ENCODE data around the gene RAB11A. TPM values are rescaled to one million over a fixed set of nuclear protein-coding genes. Genes with fewer than 3 reads are reported as not detected.

The RAB11A gene
- 100 to 1,000 TPM; 171 to 181 TPM for total RNA-seq

DNA sequence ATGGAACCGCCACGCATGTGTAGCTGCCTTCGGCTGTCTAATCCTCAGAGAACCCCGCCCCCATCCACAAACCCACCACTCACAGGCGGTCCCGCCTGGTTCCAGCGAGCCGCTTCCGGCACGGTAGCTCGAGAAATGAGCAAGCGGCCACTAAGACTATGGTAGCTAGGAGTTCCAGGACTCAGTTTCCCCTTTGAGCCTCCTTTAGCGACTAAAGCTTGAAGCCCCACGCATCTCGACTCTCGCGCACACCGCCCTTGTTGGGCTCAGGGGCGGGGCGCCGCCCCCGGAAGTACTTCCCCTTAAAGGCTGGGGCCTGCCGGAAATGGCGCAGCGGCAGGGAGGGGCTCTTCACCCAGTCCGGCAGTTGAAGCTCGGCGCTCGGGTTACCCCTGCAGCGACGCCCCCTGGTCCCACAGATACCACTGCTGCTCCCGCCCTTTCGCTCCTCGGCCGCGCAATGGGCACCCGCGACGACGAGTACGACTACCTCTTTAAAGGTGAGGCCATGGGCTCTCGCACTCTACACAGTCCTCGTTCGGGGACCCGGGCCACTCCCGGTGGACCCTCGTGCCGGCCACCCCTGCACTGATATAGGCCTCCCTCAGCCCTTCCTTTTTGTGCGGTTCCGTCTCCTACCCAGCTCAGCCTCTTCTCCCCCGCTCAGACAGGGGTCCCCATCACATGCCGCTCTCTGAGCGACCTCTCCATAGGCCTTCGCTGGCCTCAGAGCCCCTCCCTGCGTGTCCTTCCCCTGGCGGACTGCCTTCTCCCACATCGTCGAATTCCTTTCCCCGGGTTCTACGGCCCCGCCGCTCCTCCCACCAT lies at the start of gene RAB11A:
Gene RAB11A (plus strand): TSS at position 366 of the 828 bp plus-strand sequence. CDS start 95 bp downstream, at position 461.
- Mint-ChIP-seq H3K27ac (peak within 1 kb of the TSS; percentile 96), H3K4me1 (ENCODE audit: low read depth) (peaks cover 26% of the 10 kb centered on the region), H3K27me3 (peaks cover 4% of the 10 kb centered on the region), H3K9me3 (peaks cover 4% of the 10 kb centered on the region), H3K4me3 (peak within 1 kb of the TSS; percentile 96), H3K36me3 (peaks cover 11% of the 10 kb centered on the region)
- intact Hi-C loops (cut with micrococcal nuclease) = loop anchor here (5.0 kb wide), 4 partner anchors 42 to 633 kb away; partner anchors contain the start of genes DENND4A, DIS3L and RPL4
- ChIA-PET CTCF (interaction anchor here (0.6 to 2.2 kb wide), 18 partner anchors 9 to 629 kb away, joined by 3 to 19 read pairs (median 3); partner anchors contain the start of genes DENND4A and INTS14), POLR2A (interaction anchor here (0.6 to 3.2 kb wide), 12 partner anchors 8 to 684 kb away, joined by 3 to 17 read pairs (median 4); partner anchors contain the start of genes CLPX, DENND4A, DIS3L and INTS14)
- DNase-seq = peak; percentile 97

DNA sequence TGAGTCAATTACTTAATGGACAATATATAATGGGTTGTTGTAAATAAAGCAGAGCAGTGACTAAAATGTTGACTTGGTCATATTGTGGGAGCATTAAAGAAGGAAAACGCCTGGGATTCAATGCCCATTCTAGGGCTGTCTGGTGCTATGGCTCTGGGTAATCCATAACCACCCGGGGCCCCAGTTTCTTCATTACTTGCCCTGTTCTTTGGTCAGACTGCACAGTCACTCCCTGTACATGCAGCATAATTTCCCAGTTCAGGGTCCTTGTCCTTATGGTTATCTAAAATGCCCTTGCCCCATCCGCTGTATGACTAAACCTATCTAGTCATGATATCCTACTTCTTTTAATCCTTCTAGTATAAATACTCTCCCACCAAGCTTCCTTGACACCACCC lies 49.7 kb upstream of the RAB11A start:
- Mint-ChIP-seq H3K4me3 (no peak overlapping the region), H3K27ac (peak overlapping the region; percentile 66), H3K36me3 (no peaks in the 10 kb centered on the region), H3K4me1 (ENCODE audit: low read depth) (peaks cover 53% of the 10 kb centered on the region), H3K9me3 (no peaks in the 10 kb centered on the region), H3K27me3 (no peaks in the 10 kb centered on the region)
- intact Hi-C loops (cut with micrococcal nuclease) = loop anchor here (1.0 to 2.0 kb wide), 6 partner anchors 9 to 68 kb away; partner anchors contain the start of gene DENND4A
- CTCF ChIA-PET = interaction anchor here (1.0 to 2.2 kb wide), 3 partner anchors 10 to 13 kb away, joined by 5 to 9 read pairs (median 7); no protein-coding TSS in a partner anchor
- POLR2A ChIA-PET = interaction anchor here (1.0 to 3.4 kb wide), 4 partner anchors 13 to 58 kb away, joined by 4 to 44 read pairs (median 8); partner anchors contain the start of gene DENND4A
- DNase-seq = no peak

DNA sequence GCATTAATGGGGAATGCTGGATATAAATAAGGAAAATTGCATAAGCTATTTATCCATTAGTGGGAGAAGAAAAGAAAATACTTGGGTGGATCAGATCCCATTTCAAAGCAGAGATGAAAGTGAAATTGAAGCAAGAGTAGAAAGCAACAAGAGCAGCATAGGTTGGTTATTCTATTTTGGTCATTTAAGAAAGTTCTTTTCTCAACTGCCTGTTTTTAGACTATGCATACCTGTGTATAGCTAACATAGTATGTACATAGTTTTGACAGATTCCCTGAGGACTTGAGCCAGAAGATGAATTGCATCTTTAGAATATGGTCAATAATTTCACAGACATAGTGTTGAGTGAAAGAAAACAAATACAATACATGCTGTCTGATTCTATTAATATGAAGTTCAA lies 48.2 kb upstream of the RAB11A start:
- peaks cover 52% of the 10 kb centered on the region for H3K4me1 Mint-ChIP-seq (ENCODE audit: low read depth)
- ChIA-PET POLR2A (no interaction called here), CTCF (interaction anchor here (0.6 to 1.6 kb wide), 4 partner anchors 9 to 48 kb away, joined by 3 to 7 read pairs (median 3); no protein-coding TSS in a partner anchor)

DNA sequence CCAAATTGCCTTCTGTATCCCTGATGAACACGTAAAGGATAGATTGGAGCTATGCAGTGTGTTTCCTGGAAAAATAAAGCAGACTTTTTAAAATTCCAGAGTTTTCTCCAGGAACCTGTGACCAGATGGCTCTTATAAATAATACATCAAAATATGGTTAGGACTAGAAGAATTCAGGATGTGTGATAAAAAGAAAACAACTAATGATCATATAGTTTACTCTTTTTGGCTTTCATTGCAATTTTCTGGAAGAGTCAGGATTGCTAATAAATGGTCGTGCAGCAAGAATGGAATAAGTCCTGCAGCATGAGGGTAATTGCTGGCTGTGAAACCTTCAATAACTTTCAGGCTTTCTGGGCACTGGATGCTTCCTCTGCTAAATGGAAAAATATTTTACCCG lies 47.0 kb upstream of the RAB11A start:
- H3K36me3 Mint-ChIP-seq = no peaks in the 10 kb centered on the region
- no peaks in the 10 kb centered on the region for H3K9me3 Mint-ChIP-seq
- intact Hi-C loops (cut with micrococcal nuclease) = no loop called here
- H3K27ac Mint-ChIP-seq = no peak overlapping the region
- no peaks in the 10 kb centered on the region for H3K27me3 Mint-ChIP-seq
- no peak for DNase-seq
- ChIA-PET POLR2A (no interaction called here), CTCF (interaction anchor here (2.4 kb wide), 1 partner anchor 13 kb away, joined by 6 read pairs; no protein-coding TSS in a partner anchor)
- no peak overlapping the region for H3K4me3 Mint-ChIP-seq
- peaks cover 51% of the 10 kb centered on the region for H3K4me1 Mint-ChIP-seq (ENCODE audit: low read depth)

More for the DNA sequence above, 48.2 kb upstream of the RAB11A start:
- no peak overlapping the region for H3K4me3 Mint-ChIP-seq
- H3K27me3 Mint-ChIP-seq = no peaks in the 10 kb centered on the region
- no peak overlapping the region for H3K27ac Mint-ChIP-seq
- H3K36me3 Mint-ChIP-seq = no peaks in the 10 kb centered on the region
- no peaks in the 10 kb centered on the region for H3K9me3 Mint-ChIP-seq
- no peak for DNase-seq
- intact Hi-C loops (cut with micrococcal nuclease) = no loop called here

GRCh38 chr15:65824031-65824743 lies 45.1 kb upstream of the RAB11A start:
- intact Hi-C loops (cut with micrococcal nuclease) = no loop called here
- no peaks in the 10 kb centered on the region for H3K27me3 Mint-ChIP-seq
- DNase-seq = peak; percentile 35
- peaks cover 55% of the 10 kb centered on the region for H3K4me1 Mint-ChIP-seq (ENCODE audit: low read depth)
- CTCF ChIA-PET = interaction anchor here (0.5 to 2.4 kb wide), 8 partner anchors 8 to 186 kb away, joined by 3 to 6 read pairs (median 4); no protein-coding TSS in a partner anchor
- POLR2A ChIA-PET = no interaction called here
- H3K36me3 Mint-ChIP-seq = no peaks in the 10 kb centered on the region
- H3K27ac Mint-ChIP-seq = no peak overlapping the region
- H3K4me3 Mint-ChIP-seq = no peak overlapping the region
- no peaks in the 10 kb centered on the region for H3K9me3 Mint-ChIP-seq

- DNase-seq = no peak
- peaks cover 50% of the 10 kb centered on the region for H3K4me1 Mint-ChIP-seq (ENCODE audit: low read depth)
- ChIA-PET CTCF (interaction anchor here (0.9 to 1.4 kb wide), 4 partner anchors 9 to 187 kb away, joined by 3 to 5 read pairs (median 4); no protein-coding TSS in a partner anchor), POLR2A (interaction anchor here (0.6 kb wide), 1 partner anchor 21 kb away, joined by 3 read pairs; no protein-coding TSS in a partner anchor)
- H3K27ac Mint-ChIP-seq = no peak overlapping the region
- H3K36me3 Mint-ChIP-seq = no peaks in the 10 kb centered on the region
- no peak overlapping the region for H3K4me3 Mint-ChIP-seq
- H3K27me3 Mint-ChIP-seq = no peaks in the 10 kb centered on the region
- no peaks in the 10 kb centered on the region for H3K9me3 Mint-ChIP-seq
- intact Hi-C loops (cut with micrococcal nuclease) = loop anchor here (5.0 kb wide), 1 partner anchor 42 kb away; the partner anchor contains the start of gene RAB11A
Observed at GRCh38 chr15:65824941-65825544, 44.2 kb upstream of the RAB11A start.

GRCh38 chr15:65827065-65827464 lies 42.2 kb upstream of the RAB11A start:
- no peaks in the 10 kb centered on the region for H3K36me3 Mint-ChIP-seq
- H3K9me3 Mint-ChIP-seq = no peaks in the 10 kb centered on the region
- H3K27me3 Mint-ChIP-seq = no peaks in the 10 kb centered on the region
- ChIA-PET POLR2A (interaction anchor here (1.5 kb wide), 1 partner anchor 42 kb away, joined by 3 read pairs; the partner anchor contains the start of gene RAB11A), CTCF (interaction anchor here (1.0 to 1.3 kb wide), 2 partner anchors 9 to 37 kb away, joined by 3 read pairs; no protein-coding TSS in a partner anchor)
- no peak for DNase-seq
- peak overlapping the region; percentile 48 for H3K4me3 Mint-ChIP-seq
- peak overlapping the region; percentile 87 for H3K27ac Mint-ChIP-seq
- peaks cover 41% of the 10 kb centered on the region for H3K4me1 Mint-ChIP-seq (ENCODE audit: low read depth)
- intact Hi-C loops (cut with micrococcal nuclease) = loop anchor here (5.0 kb wide), 1 partner anchor 40 kb away; the partner anchor contains the start of gene RAB11A

GRCh38 chr15:65828585-65828984 lies 40.7 kb upstream of the RAB11A start:
- CTCF ChIA-PET = interaction anchor here (0.7 to 2.2 kb wide), 11 partner anchors 10 to 355 kb away, joined by 3 to 11 read pairs (median 3); partner anchors contain the start of gene DENND4A
- Mint-ChIP-seq H3K27ac (peak overlapping the region; percentile 87), H3K9me3 (no peaks in the 10 kb centered on the region), H3K4me1 (ENCODE audit: low read depth) (peaks cover 52% of the 10 kb centered on the region), H3K27me3 (no peaks in the 10 kb centered on the region), H3K36me3 (no peaks in the 10 kb centered on the region), H3K4me3 (peak overlapping the region; percentile 25)
- POLR2A ChIA-PET = interaction anchor here (1.0 to 1.1 kb wide), 2 partner anchors 10 to 36 kb away, joined by 3 to 8 read pairs; partner anchors contain the start of gene DENND4A
- DNase-seq = no peak
- intact Hi-C loops (cut with micrococcal nuclease) = loop anchor here (1.0 to 5.0 kb wide), 4 partner anchors 9 to 190 kb away; partner anchors contain the start of genes DENND4A and RAB11A

DNA sequence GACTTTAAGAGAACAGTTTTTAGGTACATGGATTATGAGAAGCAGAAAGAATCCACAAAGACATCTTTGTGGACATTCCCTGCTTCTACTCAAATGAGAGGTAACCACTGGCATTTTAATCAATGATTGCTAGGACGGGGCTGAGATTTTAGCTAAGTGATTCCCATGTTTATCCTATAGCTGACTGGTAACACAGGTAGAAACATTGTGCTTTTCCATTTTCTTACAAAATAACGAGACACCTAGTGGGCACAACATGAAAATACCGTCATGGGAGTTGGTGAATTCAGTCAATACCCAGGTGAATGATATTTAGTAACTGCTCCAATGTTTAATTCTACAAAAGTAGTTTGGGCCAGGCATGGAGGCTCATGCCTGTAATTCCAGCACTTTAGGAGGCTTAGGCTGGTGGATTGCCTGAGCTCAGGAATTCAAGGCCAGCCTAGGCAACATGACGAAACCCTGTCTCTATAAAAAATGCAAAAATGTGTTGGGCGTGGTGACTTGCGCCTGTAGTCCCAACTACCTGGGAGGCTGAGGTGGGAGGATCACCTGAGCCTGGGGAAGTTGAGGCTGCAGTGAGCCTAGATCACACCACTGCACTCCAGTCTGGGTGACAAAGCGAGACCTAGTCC lies 40.0 kb upstream of the RAB11A start:
- DNase-seq = no peak
- intact Hi-C loops (cut with micrococcal nuclease) = loop anchor here (2.0 to 5.0 kb wide), 2 partner anchors 38 to 190 kb away; partner anchors contain the start of gene RAB11A
- Mint-ChIP-seq H3K4me3 (peak overlapping the region; percentile 25), H3K27me3 (no peaks in the 10 kb centered on the region), H3K9me3 (no peaks in the 10 kb centered on the region), H3K4me1 (ENCODE audit: low read depth) (peaks cover 53% of the 10 kb centered on the region), H3K27ac (peak overlapping the region; percentile 87), H3K36me3 (no peaks in the 10 kb centered on the region)
- ChIA-PET POLR2A (interaction anchor here (1.0 to 1.1 kb wide), 2 partner anchors 11 to 37 kb away, joined by 3 to 8 read pairs; partner anchors contain the start of gene DENND4A), CTCF (interaction anchor here (0.7 to 2.2 kb wide), 12 partner anchors 10 to 355 kb away, joined by 3 to 11 read pairs (median 3); partner anchors contain the start of gene DENND4A)

All from activated CD4-positive, alpha-beta memory T cell treated with anti-CD3 and anti-CD28 coated beads for 36 hours (primary cell).